Purkinje cell (primary cell): Measurements from ENCODE around the gene DPH2. TPM values are rescaled to one million over a fixed set of nuclear protein-coding genes. Genes with fewer than 3 reads are reported as not detected.

Experiments
- polyA plus RNA-seq: library from polyadenylated mRNA; unstranded; fragments of >200 nt; fragmentation: Nextera tagmentation; gene quantifications from 2 replicates; pipeline ENCODE4 v1.2.1, GENCODE V29; 2014

Gene DPH2
- polyA plus RNA-seq = 8.3 and 12.2 TPM in 2 replicates

GRCh38 chr1:43969746-43970466 is at the start of gene DPH2:
DPH2 (plus strand) TSS chr1:43970010; CDS start chr1:43970176, 166 bp downstream.

GRCh38 chr1:43933386-43934100 is 36.3 kb upstream of the DPH2 start, which contains the start of gene ARTN:
ARTN (plus strand) TSS chr1:43933801; CDS start chr1:43935657, 1,856 bp downstream.

GRCh38 chr1:43946236-43947060 is 23.4 kb upstream of the DPH2 start, which contains the start of gene IPO13:
IPO13 (plus strand) TSS chr1:43946950; CDS start chr1:43947601, 651 bp downstream.

GRCh38 chr1:43974443-43975248 is 4.8 kb downstream of the DPH2 start, which contains the start of gene ATP6V0B:
ATP6V0B (plus strand) TSS chr1:43974960; CDS start chr1:43975041, 81 bp downstream.

GRCh38 chr1:43978551-43979260 is 8.9 kb downstream of the DPH2 start, which contains the start of gene B4GALT2:
B4GALT2 (plus strand) TSS chr1:43979210; CDS start chr1:43981161, 1,951 bp downstream.

GRCh38 chr1:43991476-43992231 is 21.8 kb downstream of the DPH2 start, which contains the start of gene CCDC24:
CCDC24 (plus strand) TSS chr1:43991599; CDS start chr1:43991879, 280 bp downstream.

Other genes with a start within 250 kb of the DPH2 start
- gene ARTN, start 36.2 kb upstream of the DPH2 start, polyA plus RNA-seq = 0.36 TPM in 1 of 2 replicates, not detected in the other
- 23.2 and 25.3 TPM in 2 replicates for gene IPO13, start 23.1 kb upstream of the DPH2 start, polyA plus RNA-seq
- gene ATP6V0B, start 5.0 kb downstream of the DPH2 start, polyA plus RNA-seq = 558 and 648 TPM in 2 replicates
- gene B4GALT2, start 9.2 kb downstream of the DPH2 start, polyA plus RNA-seq = 0.17 and 0.46 TPM in 2 replicates
- 2.1 and 9.7 TPM in 2 replicates for gene CCDC24, start 21.6 kb downstream of the DPH2 start, polyA plus RNA-seq
- gene SLC6A9, start 61.5 kb downstream of the DPH2 start, polyA plus RNA-seq = 1.5 and 1.6 TPM in 2 replicates
- gene KLF17, start 148.8 kb downstream of the DPH2 start, polyA plus RNA-seq = not detected in 2 replicates
- not detected in 2 replicates for gene KLF18, start 171.6 kb downstream of the DPH2 start, polyA plus RNA-seq
- 5.7 and 19.5 TPM in 2 replicates for gene DMAP1, start 243.5 kb downstream of the DPH2 start, polyA plus RNA-seq